AG09309 (cell line): ENCODE data around the gene SH2D6.

Experiments
- DNase-seq: peaks from one replicate; pipeline ENCODE4 v3.0.0-alpha.2; 2010; ENCODE audit warnings: low read depth
- H3K4me3 ChIP-seq: 2 replicates; pipeline ENCODE4 v1.5.1; 2011; ENCODE audit warnings: mild to moderate bottlenecking, low read depth, low read length, moderate library complexity; ENCODE audit not compliant: control insufficient read depth
- TF ChIP-seq, protein P1 (sequence below): IDR thresholded peaks from 2 replicates; pipeline ENCODE4 v1.5.1; 2011; ENCODE audit warnings: mild to moderate bottlenecking, low read depth, low read length, inconsistent platforms; ENCODE audit not compliant: insufficient read depth, control insufficient read depth; ENCODE audit errors: missing control alignments

SH2D6 gene

DNA sequence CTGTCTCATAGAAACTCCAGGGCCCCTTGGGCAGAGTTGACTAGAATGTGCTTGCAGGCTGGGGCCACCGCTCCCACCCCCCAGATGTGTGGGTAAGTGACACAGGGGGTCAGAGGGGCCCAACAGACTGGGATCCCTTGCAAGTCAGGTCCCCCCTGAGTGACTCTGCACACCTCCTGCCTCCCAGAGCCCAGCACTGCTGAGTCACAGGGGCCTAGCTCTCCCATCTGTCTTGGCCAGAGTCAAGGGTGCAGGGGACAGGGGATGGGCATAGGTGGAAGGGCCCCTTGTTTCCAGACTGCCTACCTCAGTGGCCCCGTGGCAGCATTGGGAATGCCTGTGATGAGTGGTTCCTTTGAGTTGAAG is 11.4 kb downstream of the SH2D6 start:
- TF ChIP-seq, protein P1, sequence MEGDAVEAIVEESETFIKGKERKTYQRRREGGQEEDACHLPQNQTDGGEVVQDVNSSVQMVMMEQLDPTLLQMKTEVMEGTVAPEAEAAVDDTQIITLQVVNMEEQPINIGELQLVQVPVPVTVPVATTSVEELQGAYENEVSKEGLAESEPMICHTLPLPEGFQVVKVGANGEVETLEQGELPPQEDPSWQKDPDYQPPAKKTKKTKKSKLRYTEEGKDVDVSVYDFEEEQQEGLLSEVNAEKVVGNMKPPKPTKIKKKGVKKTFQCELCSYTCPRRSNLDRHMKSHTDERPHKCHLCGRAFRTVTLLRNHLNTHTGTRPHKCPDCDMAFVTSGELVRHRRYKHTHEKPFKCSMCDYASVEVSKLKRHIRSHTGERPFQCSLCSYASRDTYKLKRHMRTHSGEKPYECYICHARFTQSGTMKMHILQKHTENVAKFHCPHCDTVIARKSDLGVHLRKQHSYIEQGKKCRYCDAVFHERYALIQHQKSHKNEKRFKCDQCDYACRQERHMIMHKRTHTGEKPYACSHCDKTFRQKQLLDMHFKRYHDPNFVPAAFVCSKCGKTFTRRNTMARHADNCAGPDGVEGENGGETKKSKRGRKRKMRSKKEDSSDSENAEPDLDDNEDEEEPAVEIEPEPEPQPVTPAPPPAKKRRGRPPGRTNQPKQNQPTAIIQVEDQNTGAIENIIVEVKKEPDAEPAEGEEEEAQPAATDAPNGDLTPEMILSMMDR = no peak
- H3K4me3 ChIP-seq = no peak overlapping the region
- no peak for DNase-seq

DNA sequence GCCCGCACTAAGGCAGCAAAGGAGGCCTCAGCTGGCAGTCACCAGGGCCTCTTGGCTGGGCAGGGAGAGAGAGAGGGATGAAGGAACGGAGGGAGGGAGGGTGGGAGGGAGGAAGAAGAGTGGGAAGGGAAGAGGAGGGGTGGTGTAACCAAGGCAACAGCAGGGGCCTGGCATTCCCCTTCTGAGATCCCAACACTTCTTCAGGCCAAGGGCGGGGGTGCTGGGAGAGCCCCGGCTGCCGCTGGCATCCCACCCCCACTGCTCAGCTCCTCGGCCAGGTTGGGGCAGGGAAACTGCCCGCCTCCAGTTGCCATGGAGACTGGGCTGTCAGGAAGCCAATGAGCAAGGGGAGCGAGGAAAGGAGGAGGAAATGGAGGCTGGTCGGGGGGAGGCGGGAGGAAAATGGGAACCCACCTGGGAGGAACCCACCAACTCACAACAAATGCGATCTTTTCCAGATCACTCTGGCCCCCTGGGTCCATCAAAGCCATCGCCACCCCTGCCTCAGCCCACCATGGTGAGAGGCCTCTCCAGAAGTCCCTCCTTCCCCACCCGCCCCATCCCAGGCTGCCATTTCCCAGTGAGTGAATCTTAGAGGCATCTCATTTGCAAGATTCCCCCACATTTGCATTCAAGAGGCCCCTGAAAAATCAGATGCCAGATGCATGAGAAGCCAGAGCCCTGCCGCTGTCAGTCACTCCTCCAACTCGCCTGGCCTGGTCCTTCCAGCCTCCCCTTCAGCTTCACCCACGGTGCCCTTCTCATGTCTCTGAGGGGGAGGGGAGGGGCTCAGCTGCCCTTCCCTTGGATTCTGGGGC is 12.4 kb downstream of the SH2D6 start:
- TF ChIP-seq, protein P1 = no peak
- no peak for DNase-seq
- H3K4me3 ChIP-seq = no peak overlapping the region

DNA sequence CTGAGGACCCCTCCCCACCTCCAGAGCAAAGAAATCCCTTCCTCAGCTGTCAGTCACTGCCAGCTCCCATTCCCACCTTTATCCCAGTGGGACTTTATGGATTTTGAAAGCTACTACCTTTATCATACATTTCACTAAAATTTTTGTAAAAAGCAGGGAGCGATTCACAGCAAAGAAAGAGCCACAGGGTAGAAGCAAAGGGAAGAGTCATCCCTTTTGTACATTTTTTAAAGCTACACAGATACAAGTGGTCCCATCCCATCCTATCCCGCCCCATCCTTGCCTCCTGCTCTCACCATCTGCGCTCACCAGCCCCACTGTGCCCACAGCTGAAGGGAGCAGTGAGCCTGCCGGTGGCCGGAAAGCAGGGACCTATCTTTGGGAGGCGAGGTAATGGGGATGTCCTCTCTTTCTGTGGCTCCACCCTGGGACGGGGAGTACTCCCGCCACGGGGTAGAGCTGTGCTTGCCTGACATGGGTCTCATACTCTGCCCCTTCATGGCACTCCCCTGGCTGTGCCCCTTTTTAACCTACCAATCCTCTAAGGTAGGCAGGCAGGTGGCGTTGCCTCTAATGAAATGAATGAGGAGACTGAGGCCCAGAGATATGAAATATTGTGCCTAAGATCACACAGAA is 13.2 kb downstream of the SH2D6 start:
- TF ChIP-seq, protein P1 = no peak

DNA sequence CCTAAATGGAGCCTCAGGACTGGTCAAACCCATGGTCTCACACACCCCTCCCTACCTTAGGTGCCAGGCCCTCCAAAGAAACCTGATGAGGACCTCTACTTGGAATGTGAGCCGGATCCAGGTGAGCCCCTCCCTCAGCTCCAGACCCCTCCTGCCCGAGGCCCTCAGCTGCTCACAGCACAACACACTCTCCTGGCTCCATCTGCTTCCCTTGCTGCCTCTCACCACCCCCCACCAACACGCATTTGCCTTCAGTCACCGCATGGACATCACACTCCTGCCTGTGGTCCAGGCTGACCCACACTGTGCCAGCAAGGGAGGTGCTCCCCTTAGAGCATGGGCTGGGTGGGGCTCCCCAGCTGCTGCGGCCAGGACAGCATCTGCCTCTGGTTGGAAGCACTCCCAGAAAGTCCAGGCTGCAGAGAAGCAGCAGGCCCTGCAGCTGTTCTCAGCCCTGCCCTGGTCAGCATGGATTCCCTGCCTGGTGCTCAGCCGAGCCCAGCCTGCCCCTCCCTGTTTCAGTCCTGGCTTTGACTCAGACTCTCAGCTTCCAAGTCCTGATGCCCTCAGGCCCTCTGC is 15.1 kb downstream of the SH2D6 start:
- TF ChIP-seq, protein P1 = no peak
- no peak overlapping the region for H3K4me3 ChIP-seq
- DNase-seq = peak; percentile 90

More for the DNA sequence above, 13.2 kb downstream of the SH2D6 start:
- no peak for DNase-seq
- no peak overlapping the region for H3K4me3 ChIP-seq

DNA sequence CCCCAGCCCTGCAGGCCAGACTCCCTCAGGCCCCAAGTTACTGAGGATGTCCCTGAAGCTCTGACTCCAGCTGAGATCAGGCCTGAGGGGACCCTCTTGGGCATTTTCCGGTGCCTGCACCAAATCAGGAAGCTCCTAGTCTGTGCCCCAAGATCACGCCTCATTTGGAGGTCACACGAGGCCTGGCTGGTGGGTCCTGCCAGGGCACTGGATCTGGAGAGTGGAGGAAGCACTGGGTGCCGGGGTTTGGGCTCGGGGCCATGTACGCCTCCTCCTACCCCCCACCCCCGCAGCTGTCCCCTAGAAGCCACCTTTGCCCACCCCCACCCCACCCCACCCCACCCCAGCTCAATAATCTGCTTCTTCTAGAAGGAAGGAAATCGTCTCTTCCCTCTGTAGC is 16.2 kb downstream of the SH2D6 start:
- no peak overlapping the region for H3K4me3 ChIP-seq
- TF ChIP-seq, protein P1 = no peak
- DNase-seq = no peak

DNA sequence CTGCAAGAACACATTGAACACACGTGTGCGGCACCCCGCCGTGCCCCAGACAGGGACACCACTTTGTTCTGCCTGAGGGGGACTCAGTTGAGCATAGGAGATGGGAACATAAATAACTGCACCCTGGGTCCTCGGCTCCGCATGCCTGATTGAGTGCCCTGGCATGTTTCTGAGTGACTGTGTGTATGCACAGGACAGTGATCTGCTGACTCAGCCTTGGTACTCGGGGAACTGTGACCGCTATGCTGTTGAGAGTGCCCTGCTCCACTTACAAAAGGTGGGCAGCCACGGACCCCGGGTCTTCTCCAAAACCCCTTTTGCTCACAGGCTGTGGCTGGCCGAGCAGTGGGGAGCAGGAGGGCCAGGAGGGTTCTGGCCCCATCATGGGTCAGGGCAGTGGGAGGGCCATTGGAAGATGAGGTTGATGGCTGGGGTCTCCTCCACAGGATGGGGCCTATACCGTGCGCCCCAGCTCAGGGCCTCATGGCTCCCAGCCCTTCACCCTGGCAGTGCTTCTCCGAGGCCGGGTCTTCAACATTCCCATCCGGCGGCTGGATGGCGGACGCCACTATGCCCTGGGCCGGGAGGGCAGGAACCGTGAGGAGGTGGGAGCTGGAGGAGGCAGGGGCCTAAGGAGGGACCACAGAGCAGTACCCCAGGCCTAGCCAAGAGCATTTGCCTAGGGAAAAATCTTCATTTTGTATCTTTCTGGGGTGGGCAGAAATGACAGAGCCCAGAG is 16.9 kb downstream of the SH2D6 start:
- H3K4me3 ChIP-seq = no peak overlapping the region
- no peak for DNase-seq
- TF ChIP-seq, protein P1 = no peak
